Measurements from ENCODE around the gene ZBTB1.

DNA sequence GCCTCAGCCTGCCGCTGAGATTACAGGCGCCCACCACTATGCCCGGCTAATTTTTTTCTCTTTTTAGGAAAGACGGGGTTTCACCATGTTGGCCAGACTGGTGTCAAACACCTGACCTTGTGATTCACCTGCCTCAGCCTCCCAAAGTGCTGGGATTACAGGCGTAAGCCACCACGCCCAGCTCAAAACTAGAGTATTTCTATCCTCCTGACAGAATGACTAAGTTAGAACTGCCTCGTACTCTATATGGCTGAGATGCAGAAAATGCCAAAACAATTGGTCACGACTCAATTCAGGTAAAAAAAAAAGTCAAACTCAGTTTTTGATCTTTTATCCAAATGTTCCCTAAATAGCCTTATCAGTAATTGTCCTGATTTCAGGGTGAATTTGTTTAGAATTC, 28.1 kb upstream of the ZBTB1 start:
- TF ChIP-seq, protein P1, sequence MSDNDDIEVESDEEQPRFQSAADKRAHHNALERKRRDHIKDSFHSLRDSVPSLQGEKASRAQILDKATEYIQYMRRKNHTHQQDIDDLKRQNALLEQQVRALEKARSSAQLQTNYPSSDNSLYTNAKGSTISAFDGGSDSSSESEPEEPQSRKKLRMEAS (IDR thresholded peaks at IDR 0.05; ENCODE audit: low read depth, low read length): no peak
- TF ChIP-seq FOXM1 (IDR thresholded peaks at IDR 0.05; ENCODE audit: low read depth, low read length) (no peak), CTCF (IDR thresholded peaks at IDR 0.05 in 2 of 3, conservative IDR thresholded peaks at IDR 0.05 in 1 of 3; ENCODE audit: control insufficient read depth in 2 of 3, extremely low read depth in 1 of 3, insufficient read depth in 1 of 3, low read depth in 3 of 3, low read length in 3 of 3) (no peak), ATF3 (IDR thresholded peaks at IDR 0.05; ENCODE audit: borderline replicate concordance, extremely low read depth, low read depth, low read length) (no peak), ETV6 (conservative IDR thresholded peaks at IDR 0.05 in 1 of 2, IDR thresholded peaks at IDR 0.05 in 1 of 2; ENCODE audit: borderline replicate concordance in 1 of 2, low read depth in 1 of 2) (no peak), MTA2 (IDR thresholded peaks at IDR 0.05; ENCODE audit: low read depth) (no peak), KDM1A (IDR thresholded peaks at IDR 0.05; ENCODE audit: borderline replicate concordance) (no peak), REST (IDR thresholded peaks at IDR 0.05; ENCODE audit: low read depth, low read length) (no peak), E2F4 (IDR thresholded peaks at IDR 0.05; ENCODE audit: low read depth, low read length) (no peak), SIX5 (IDR thresholded peaks at IDR 0.05; ENCODE audit: low read depth, low read length, severe bottlenecking) (no peak), TAF1 (IDR thresholded peaks at IDR 0.05; ENCODE audit: borderline replicate concordance, low read depth, low read length) (no peak), NFIC (IDR thresholded peaks at IDR 0.05; ENCODE audit: low read depth, low read length) (no peak), SPI1 (IDR thresholded peaks at IDR 0.05; ENCODE audit: borderline replicate concordance, insufficient read depth, low read depth, low read length) (no peak)

All from GM12878 (cell line).